OCI-LY3 (cell line): ENCODE measurements around the gene CHCHD10.

Source experiments
- CTCF ChIP-seq: fragments of 200-600, 300-600 bp; sonication (generic); IDR thresholded peaks from 2 replicates; pipeline ENCODE4 v1.5.1; 2014; ENCODE audit warnings: antibody characterized with exemption, low read length, low read depth
- EZH2phosphoT487 ChIP-seq: fragments of 200-600 bp; shearing (Covaris generic); IDR thresholded peaks from 2 replicates; pipeline ENCODE4 v1.6.1; 2018; ENCODE audit warnings: antibody characterized with exemption, mixed run types, low read depth

GRCh38 chr22:23754220-23754919 is 13.4 kb downstream of the CHCHD10 start, which contains the start of gene VPREB3:
- TF ChIP-seq CTCF = no peak
- TF ChIP-seq EZH2phosphoT487 = no peak
